Fibroblast of mammary gland (primary cell): Measurements from ENCODE around the gene CFAP92.

Source experiments
- DNase-seq: peaks from one replicate; pipeline ENCODE4 v3.0.0-alpha.2; 2010; ENCODE audit warnings: low read depth
- H3K4me3 ChIP-seq: 2 replicates; pipeline ENCODE4 v1.5.1; 2011; ENCODE audit warnings: low read depth, mild to moderate bottlenecking, low read length, moderate library complexity; ENCODE audit not compliant: control insufficient read depth
- TF ChIP-seq, protein P1 (sequence below): conservative IDR thresholded peaks from 2 replicates; pipeline ENCODE4 v1.5.1; 2011; ENCODE audit warnings: low read depth, low read length, inconsistent platforms; ENCODE audit not compliant: control insufficient read depth, insufficient read depth

CFAP92 gene

GRCh38 chr3:129001806-129002572, 8.1 kb upstream of the CFAP92 start:
- TF ChIP-seq, protein P1, sequence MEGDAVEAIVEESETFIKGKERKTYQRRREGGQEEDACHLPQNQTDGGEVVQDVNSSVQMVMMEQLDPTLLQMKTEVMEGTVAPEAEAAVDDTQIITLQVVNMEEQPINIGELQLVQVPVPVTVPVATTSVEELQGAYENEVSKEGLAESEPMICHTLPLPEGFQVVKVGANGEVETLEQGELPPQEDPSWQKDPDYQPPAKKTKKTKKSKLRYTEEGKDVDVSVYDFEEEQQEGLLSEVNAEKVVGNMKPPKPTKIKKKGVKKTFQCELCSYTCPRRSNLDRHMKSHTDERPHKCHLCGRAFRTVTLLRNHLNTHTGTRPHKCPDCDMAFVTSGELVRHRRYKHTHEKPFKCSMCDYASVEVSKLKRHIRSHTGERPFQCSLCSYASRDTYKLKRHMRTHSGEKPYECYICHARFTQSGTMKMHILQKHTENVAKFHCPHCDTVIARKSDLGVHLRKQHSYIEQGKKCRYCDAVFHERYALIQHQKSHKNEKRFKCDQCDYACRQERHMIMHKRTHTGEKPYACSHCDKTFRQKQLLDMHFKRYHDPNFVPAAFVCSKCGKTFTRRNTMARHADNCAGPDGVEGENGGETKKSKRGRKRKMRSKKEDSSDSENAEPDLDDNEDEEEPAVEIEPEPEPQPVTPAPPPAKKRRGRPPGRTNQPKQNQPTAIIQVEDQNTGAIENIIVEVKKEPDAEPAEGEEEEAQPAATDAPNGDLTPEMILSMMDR, result no peak
- DNase-seq, result no peak
- H3K4me3 ChIP-seq, result no peak overlapping the region

GRCh38 chr3:129001101-129001805, 7.4 kb upstream of the CFAP92 start, which contains the start of gene EFCC1:
TSS of gene EFCC1 (plus strand) at chr3:129001304. CDS start at chr3:129001629, 325 bp downstream.
- no peak for DNase-seq
- H3K4me3 ChIP-seq, result peak within 1 kb of the TSS; percentile 3
- TF ChIP-seq, protein P1, result no peak

DNA sequence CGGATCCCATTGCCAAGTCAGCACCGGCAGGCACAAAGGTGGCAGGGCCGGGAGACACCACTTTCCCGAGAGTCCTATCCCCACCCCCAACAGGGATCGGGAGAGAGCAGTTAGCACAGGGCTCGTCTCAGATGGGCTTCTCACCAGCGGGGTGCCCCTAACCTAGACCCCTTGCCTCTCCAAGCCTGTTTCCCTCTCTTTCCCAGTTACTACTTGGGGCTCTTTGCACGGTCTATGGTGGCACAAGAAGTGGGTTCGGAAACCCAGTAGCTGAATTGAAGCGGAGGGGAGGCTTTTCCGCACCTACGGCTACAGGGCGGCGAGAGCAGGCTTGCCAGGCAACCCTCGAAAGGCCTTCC, 6.8 kb upstream of the CFAP92 start:
- TF ChIP-seq, protein P1, result no peak
- no peak for DNase-seq
- no peak overlapping the region for H3K4me3 ChIP-seq

GRCh38 chr3:128999102-128999501, 5.2 kb upstream of the CFAP92 start:
- no peak overlapping the region for H3K4me3 ChIP-seq
- TF ChIP-seq, protein P1, result no peak
- no peak for DNase-seq

GRCh38 chr3:128998561-128998960, 4.7 kb upstream of the CFAP92 start:
- TF ChIP-seq, protein P1, result no peak
- DNase-seq, result no peak
- H3K4me3 ChIP-seq, result no peak overlapping the region

- peak; percentile 20 for DNase-seq
- TF ChIP-seq, protein P1, result no peak
- H3K4me3 ChIP-seq, result no peak overlapping the region
Measured at GRCh38 chr3:128997486-128998133, 3.7 kb upstream of the CFAP92 start.
